NCI-H446 (cell line): ENCODE measurements around the gene INPP1.
A peak's percentile ranks its signal among the peaks of the same experiment; 100 is the strongest.

Experiments used
- DNase-seq, 2 experiments: peaks; one replicate each; lab custom pipeline; 2025; lab: John Stamatoyannopoulos, UW

The INPP1 gene

GRCh38 chr2:190408538-190409271, 65.3 kb downstream of the INPP1 start:
- no peak for DNase-seq

DNA sequence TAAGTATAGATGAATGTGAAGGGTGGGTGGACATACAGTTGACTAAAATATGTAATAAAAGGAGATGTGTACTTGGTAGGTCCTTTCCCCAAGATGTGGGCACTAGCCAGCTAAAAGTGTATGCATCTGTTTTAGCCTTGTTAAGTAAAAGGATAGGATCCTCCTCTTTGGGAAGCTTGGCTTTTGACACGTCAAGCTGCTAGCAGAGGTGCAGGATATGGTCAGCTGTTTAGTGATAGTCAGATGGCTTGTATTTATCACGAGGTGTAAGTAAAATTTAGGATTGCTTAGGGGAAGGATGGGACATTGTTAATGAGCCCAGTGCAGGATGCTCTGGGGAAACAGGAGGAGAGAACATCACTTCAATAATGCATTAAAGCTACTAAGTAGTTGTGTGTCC, 66.2 kb downstream of the INPP1 start:
- DNase-seq, result peak in 1 of 2 experiments; percentile 13

DNA sequence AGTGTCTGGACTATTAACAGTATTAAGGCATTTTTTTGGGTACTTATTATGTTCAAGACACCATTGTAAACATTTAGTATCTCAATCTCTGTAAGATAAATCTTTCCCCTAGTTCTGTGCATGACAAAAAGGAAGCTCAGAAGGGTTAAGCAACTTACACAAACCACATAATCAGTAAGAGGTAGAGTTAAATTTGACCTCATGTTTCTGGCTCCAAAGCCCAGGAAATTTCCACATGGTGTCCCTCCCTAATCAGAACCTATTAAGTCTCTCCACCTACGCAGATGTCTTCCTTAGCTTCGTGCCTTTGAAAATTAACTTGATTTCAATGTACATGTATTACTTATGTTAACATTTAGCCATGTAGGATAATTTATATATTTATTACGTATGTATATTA, 66.8 kb downstream of the INPP1 start:
- no peak for DNase-seq

DNA sequence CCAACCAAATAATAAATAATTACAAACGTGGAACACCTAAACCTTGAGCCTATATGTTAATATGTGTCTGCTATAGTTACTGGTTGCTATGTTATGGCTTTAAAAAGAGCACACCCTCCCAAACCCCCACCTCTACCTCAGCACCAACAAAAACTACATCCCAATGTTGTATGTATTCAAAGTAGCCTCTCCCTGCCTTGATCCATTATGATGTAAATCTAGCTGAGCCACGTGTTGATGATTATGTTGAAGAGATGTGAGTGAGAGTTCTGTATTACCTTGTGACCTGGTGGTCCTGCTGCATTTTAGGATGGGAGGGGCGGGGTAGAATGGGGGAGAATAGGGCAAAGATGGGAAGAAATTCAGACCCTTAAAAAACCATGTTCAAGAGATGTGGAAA, 69.6 kb downstream of the INPP1 start:
- DNase-seq, result no peak

DNA sequence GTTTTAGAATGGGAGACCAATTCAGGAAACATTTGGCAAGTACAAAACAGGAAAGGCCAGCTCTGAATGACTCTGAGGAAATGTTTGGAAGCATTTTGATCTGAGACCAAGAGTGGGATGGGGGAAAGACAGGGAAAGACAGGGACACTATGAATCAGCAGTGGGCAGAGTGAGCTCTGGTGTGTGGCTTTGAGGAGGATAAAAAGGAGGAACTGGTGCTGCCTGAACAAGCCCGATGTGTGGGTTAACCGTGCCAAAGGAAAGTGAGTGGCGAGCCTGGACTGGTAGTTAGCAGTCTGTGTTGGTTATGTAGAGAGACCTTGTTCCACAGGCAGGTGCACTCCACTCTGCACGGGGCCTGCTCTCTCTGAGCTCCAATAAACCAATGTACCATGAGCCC, 70.0 kb downstream of the INPP1 start:
- peak in 1 of 2 experiments; percentile 58 for DNase-seq

- DNase-seq, result no peak
Observed at GRCh38 chr2:190415251-190415650, 71.9 kb downstream of the INPP1 start.

DNA sequence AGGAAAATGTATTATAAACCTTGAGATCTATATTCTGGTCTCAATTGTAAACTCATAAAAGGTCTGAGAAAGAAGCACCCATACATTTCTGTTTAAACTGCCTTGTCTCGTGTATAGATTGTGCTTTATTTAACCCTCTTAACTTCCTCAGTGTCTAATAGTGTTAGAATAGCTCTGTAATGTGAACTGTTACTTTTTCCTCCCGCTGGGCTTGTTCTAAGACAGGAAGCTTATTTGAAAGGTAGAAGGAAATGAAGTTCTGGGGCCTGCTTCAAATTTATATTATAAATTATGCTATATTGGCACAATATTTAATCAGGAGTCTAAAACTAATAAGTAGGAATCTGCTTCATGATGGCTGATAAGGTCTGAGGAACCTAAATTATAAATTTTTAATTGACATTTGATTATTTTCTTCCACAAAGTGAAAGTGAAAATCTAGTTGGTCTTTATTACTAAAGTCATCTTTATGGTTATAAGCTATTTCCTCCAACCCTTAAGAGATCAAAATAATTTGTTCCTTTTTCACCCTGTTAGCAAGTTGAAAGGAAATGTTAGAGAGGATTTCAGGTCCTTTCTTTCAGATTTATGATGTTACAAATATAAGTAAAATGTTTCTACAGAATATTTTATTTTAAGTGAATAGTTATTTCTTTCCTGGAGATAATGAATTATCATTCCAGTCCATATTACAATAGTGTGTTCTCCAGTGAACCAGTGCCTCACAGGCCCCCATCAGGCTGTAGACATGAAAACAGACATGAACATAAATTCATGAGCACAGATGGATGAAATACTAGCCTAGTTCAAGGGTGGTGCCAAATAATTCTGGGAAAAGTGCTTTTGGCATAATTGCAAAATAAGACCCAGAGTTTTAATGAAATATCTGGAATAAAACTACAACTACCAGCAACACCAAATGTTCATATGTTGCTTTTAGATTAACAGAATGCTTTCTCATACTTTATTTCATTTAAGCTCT, 72.7 kb downstream of the INPP1 start:
- peak; percentile 69 to 90 for DNase-seq

DNA sequence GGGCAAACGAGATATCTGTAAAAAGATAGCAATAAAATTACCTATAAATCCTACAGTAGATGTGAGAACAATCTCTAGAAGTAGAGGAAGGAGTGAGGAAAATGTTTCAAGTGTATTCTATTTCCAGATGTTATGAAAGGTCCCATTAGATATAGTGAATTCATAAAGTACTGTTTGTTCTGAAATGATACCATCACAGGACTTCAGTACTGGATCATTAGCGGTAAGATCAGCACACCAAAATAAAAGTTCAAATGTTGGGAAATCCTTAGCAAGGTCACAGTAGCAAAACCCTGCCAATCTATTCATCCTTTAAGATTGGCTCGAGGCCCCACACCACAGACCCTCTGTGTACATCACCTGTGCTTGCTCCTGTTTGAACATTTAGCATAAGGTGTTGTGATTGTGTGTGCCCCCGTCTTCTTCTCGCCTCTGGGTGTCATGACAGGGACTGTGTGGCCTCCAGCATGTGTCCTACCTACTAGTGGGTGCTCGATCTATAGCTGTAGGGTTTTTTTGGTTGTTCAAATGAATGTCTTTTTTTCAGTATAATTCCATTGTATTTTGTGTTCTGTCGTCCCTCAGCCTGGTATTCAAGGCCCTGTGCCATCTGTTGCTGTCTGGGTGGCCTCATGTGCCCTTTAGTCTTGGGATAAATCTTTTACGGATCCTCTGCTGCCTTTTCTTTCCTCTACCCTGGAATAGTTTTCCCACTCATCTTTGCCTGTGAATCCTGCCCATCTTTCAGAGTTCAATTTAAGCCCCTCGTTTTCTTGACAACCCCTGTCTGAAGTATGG, 73.9 kb downstream of the INPP1 start:
- peak in 1 of 2 experiments; percentile 8 for DNase-seq

GRCh38 chr2:190418727-190419126, 75.3 kb downstream of the INPP1 start:
- no peak for DNase-seq

- DNase-seq, result no peak
Observed at GRCh38 chr2:190420801-190421200, 77.4 kb downstream of the INPP1 start.
